ENCODE data around the gene NEDD8.

NEDD8 gene

GRCh38 chr14:24263848-24264247, 31.7 kb upstream of the NEDD8 start:
- DNase-seq (ENCODE audit: low read depth in 1 of 2, low spot score in 1 of 2): no peak

GRCh38 chr14:24262821-24263733, 30.9 kb upstream of the NEDD8 start, which contains the start of gene TGM1:
Gene TGM1, minus strand, starts transcription at chr14:24263177. Its CDS starts 825 bp downstream, at chr14:24262352.
- no peak for DNase-seq (ENCODE audit: low read depth in 1 of 2, low spot score in 1 of 2)

DNA sequence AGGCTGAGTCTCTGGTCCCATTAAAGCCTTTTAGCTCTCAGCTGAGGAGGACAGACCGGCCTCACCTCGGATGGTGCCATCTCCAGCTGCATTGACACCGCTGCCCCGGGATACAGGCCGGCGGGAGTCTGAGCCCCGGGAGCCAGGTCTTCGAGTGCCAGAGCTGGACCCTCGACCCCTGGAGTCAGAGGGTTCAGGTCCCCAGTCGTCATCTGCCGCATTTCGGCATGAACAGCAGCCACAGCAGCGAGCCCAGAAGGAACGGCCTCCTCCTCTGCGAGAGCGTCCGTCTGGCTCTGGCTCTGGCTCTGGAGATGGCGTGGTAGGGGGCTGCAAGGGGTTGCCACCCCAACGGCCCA, 29.8 kb upstream of the NEDD8 start:
- DNase-seq (ENCODE audit: low read depth in 1 of 2, low spot score in 1 of 2): no peak

- DNase-seq (ENCODE audit: low read depth in 1 of 2, low spot score in 1 of 2): no peak
These were observed 29.2 kb upstream of the NEDD8 start for GRCh38 chr14:24261256-24261968.

DNA sequence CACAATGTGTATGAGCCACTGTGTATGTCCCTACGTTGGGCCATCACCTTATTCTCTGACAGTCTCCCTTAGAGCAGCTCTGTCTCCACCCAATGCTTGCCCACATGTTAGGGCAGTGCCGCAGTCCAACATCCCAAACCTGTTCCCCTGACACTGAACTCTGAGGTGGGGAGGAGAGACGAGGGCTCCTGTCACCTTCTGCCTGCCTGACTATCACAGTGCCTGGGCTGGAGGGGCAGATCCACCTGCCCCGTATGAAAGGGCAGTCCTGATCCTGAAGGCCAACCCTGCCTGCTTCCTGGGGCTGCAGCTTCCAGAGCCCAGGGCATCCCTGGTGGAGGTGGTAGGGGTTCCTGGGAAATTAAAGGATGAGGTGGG, 28.6 kb upstream of the NEDD8 start:
- DNase-seq (ENCODE audit: low read depth in 1 of 2, low spot score in 1 of 2): no peak

GRCh38 chr14:24260026-24260779, 28.0 kb upstream of the NEDD8 start:
- no peak for DNase-seq (ENCODE audit: low read depth in 1 of 2, low spot score in 1 of 2)

DNA sequence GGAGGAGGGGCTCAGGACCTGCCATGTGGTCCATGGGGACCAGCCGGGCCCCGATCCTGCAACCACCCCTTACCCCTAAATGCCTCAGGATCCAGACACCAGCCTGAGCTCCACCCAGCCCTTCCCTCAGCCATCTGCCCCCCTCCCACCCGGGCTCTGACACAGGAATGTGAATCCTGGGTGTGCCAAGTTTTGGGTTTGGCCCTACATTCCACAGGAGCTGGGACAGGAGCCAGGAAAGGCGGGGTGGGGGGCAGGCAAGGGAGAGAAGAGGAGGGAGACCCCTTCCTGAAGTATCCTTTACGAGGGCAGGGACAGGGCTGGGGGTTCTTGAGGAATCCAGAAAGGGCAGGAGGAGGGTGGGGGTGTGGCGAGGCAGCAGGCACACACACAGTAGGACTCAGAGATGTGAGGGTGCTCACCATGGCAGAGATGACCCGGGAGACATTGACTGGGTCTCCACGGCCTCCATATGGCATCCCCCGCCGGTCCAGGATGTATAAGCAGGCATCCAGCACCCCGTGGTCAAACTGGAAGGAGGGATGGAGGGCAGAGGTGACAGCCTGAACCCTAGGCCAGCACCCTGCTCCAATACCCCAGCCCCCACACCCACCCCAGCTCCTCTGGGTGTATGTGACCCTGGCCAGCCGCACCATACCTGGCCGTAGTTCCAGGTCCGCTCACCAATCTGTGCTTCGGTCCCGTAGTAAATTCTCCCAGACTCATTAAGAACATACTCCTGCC, 27.3 kb upstream of the NEDD8 start:
- DNase-seq (ENCODE audit: low read depth in 1 of 2, low spot score in 1 of 2): no peak

- no peak for DNase-seq (ENCODE audit: low read depth in 1 of 2, low spot score in 1 of 2)
These were observed 26.5 kb upstream of the NEDD8 start for GRCh38 chr14:24258548-24259265.

DNA sequence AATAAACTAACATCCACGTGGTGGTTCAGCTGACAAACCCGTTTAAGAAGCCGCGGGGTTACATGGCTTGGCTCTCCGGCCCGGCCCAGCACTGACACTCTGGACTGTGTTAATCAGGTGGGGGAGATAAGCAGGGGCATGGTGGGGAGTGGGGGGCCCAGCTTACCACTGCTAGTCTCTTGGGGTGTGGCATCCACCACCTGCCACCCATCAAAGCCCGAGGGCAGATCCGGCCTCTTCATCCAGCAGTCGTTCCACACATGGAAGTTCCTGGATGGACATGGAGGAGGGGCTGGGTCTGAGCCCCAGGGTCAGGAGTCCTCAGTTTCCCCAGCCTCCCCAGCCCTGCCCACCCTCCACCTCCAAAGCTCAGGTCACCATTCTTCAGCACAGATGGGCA, 26.0 kb upstream of the NEDD8 start:
- DNase-seq (ENCODE audit: low read depth in 1 of 2, low spot score in 1 of 2): no peak

DNA sequence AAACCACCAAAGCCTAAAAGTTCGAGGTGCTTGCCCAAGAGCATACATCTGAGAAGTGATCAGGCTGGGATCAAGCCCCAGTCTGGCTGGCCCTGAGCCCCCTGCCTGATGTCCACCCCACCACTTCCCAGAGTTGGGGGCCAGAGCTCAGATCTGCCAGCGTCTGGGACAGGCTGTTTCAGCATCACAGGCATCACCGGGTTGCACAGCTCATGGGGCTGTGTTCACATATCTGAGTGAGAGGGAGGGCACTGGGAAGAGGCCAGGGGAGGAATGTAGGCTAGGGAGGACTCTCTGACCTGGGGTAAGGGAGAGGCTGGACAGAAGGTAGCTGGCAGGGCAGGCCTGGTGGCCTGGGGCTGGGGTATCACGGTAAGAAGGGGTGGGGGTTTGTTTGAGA, 24.8 kb upstream of the NEDD8 start:
- no peak for DNase-seq (ENCODE audit: low read depth in 1 of 2, low spot score in 1 of 2)

DNA sequence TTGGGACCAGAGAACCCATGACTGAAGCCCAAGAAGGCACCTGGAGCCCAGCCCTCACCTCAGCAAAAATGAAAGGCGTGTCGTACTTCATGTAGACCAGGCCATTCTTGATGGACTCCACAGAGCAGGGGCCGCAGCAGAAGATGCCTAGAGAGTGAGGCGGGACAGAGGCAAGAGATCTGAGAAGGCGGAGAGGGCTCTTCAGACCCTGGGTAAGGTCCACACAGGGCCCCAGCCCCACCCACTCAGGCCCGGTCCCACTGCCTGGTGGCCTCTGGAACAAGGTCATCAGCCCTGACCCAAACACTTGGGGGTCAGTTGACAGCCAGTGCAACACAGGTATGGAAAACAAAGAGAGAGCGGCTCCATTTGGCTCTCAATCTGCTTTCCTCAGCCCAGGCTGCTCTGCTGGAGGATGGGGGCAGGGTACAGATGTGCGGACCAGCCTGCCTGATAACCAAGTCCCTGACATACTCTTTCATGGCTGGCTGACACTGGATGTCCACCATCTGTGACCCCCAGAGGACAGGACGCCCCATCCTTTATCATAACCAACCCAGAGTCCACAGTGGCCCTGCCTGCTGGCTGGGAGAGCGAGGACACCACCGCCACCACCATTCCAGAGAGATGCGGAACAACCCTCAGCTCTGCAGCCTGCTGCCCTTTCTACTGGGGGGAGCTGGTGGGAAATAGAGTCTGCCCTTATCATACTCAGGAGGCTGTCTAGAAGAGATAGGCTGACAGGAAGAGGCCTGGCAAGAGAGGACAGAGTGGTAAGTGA, 24.0 kb upstream of the NEDD8 start:
- no peak for DNase-seq (ENCODE audit: low read depth in 1 of 2, low spot score in 1 of 2)

- DNase-seq (ENCODE audit: low read depth in 1 of 2, low spot score in 1 of 2): no peak
These were observed 23.3 kb upstream of the NEDD8 start for GRCh38 chr14:24255438-24255837.

GRCh38 chr14:24254630-24255392, 22.6 kb upstream of the NEDD8 start:
- no peak for DNase-seq (ENCODE audit: low read depth in 1 of 2, low spot score in 1 of 2)

DNA sequence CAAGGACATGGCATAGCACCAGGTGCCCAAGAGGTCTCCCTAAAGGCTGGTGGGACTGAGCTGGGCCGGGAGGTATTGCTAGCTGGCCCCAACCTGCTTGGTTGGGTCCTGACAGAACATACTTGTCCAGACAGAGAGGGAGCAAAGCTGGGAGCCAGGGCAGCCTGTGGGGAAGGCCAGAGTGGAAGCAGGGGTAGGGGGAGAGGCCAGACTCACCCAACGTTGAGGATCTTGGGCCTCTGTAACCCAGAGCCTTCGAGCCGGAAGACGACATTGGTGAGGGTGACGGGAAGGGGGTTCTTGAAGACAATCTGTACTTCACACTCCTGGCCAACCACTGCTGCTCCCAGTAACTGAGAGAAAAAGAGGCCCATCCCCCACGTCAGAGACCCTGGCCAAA, 21.8 kb upstream of the NEDD8 start:
- no peak for DNase-seq (ENCODE audit: low read depth in 1 of 2, low spot score in 1 of 2)

DNA sequence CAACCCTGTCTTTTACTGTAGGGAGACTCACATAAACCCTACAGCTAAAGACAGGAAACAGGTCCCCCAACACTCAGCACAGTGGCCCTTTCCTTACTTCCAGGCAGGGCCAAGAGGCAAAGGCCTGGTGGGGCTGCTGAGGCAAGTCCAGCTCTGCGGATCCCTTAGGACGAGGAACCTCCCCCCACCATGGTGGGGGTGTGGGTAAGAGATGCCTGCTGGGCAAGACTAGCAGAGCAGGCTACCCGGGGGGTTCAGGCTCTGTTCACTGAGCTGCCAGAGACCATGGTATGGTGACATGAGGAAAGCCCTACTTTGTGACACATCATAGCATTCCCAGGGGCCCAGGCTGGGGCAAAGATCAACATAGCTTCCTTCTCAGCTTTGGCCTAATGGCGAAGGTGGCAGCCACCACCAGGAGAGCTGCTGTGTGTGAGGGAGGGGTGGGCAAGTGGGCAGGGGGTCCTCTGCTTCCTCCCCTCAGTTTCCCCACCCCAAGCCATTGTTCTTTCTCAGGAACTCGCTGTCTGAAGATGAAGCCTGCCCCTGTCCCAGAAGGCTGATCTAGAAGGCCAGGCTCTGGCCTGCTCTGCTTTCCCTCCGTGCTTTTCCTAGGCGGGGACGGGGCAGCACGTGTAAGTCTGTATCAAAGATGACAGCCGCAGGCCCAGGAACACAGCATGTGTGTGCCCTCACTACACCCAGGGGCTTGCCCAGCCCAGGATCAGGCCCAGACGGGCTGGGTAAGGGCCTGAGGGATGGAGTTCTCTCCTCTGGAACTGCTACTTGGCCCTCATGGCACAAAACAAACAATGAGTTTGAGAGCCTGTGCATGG, 20.3 kb upstream of the NEDD8 start:
- no peak for DNase-seq (ENCODE audit: low read depth in 1 of 2, low spot score in 1 of 2)

DNA sequence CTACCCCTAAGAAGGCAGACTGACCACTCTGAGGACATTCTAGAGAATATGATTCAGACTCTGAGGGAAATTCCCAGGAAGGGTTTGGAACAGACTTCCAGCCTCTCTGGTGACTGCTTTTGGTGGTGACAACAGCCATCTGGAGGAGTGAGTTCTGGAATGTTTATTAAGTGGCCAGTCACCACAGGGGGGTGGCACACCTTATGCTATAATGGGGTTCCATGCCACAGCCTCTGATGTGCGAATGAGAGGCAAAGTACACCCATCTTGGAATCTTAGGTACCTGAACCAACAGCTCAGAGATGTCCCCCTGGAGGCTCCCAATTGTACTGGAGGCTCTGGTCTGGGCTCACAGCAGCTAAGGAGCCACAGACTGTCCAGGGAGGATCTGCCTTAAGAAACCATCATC, 19.7 kb upstream of the NEDD8 start:
- no peak for DNase-seq (ENCODE audit: low read depth in 1 of 2, low spot score in 1 of 2)

- DNase-seq (ENCODE audit: low read depth in 1 of 2, low spot score in 1 of 2): no peak
These were observed 18.2 kb upstream of the NEDD8 start for GRCh38 chr14:24250354-24250753.

Data from activated T-helper 1 cell treated with anti-CD3 and anti-CD28 coated beads, Interleukin-2, amount 50 U/mL, for 16 hours (primary cell).